Kidney (tissue), 14 donors: ENCODE measurements around the gene KMT2D. TPM values are rescaled to one million over a fixed set of nuclear protein-coding genes. Genes with fewer than 3 reads are reported as not detected.

Source experiments
- DNase-seq, 5 donors: peaks; one replicate each; pipeline ENCODE4 v3.0.0-alpha.2; 2013 to 2020
- FAIRE-seq: peaks from 2 replicates; lab custom pipeline; 2012; peaks lifted over from hg19 to GRCh38; lab: Jason Lieb, UNC
- H3K27ac ChIP-seq, 2 donors: one replicate each; pipeline ENCODE4 v1.7.0; 2013; ENCODE audit warnings: low read depth in 2 of 2, low read length in 2 of 2, inconsistent platforms in 1 of 2
- H3K27me3 ChIP-seq: one replicate; pipeline ENCODE4 v1.7.1; 2013; ENCODE audit warnings: low read length, inconsistent platforms; ENCODE audit not compliant: control insufficient read depth, insufficient read depth
- H3K36me3 ChIP-seq, 3 donors: one replicate each; pipeline versions ENCODE4 v1.7.0 to v1.7.1; 2013; ENCODE audit warnings: low read length in 3 of 3, control low read depth in 1 of 3, inconsistent platforms in 1 of 3; ENCODE audit not compliant: insufficient read depth in 3 of 3, control insufficient read depth in 2 of 3
- H3K4me1 ChIP-seq, 3 donors: one replicate each; pipeline versions ENCODE4 v1.7.0 to v1.7.1; 2013; ENCODE audit warnings: low read length in 3 of 3, inconsistent platforms in 1 of 3, low read depth in 1 of 3; ENCODE audit not compliant: control insufficient read depth in 2 of 3, insufficient read depth in 2 of 3
- H3K4me3 ChIP-seq, 3 donors: one replicate each; pipeline versions ENCODE4 v1.7.0 to v1.8.1; 2013; ENCODE audit warnings: low read length in 3 of 3, control low read depth in 1 of 3, inconsistent platforms in 1 of 3
- H3K9ac ChIP-seq, 3 donors: one replicate each; pipeline versions ENCODE4 v1.7.0 to v1.7.1; 2013; ENCODE audit warnings: low read length in 3 of 3, control low read depth in 1 of 3, inconsistent platforms in 1 of 3
- H3K9me3 ChIP-seq, 3 donors: one replicate each; pipeline versions ENCODE4 v1.7.0 to v1.7.1; 2013; ENCODE audit warnings: low read length in 3 of 3, control low read depth in 1 of 3, inconsistent platforms in 1 of 3; ENCODE audit not compliant: control insufficient read depth in 2 of 3, insufficient read depth in 1 of 3
- intact Hi-C: fragments of 100-400 bp; cut with DNase I; formaldehyde crosslinking; loops from one replicate; pipeline ENCODE4 v1.11.1; 2022
- polyA plus RNA-seq: library from polyadenylated mRNA; stranded (reverse); fragments of 350-450 nt; fragmentation: Illumina TruSeq; extraction: RNeasy Lipid Tissue Mini Kit (QIAGEN cat#74804); gene quantifications from one replicate; pipeline ENCODE4 v1.2.3, GENCODE V29; 2014; ENCODE audit warnings: low read depth, low replicate concordance; ENCODE audit not compliant: insufficient read depth
- total RNA-seq: library from RNA; stranded (reverse); fragmentation: NEBNext Ultra II Directional; extraction: Animal tissue kit (Norgen Biotek cat#: 25700); gene quantifications from one replicate; pipeline ENCODE4 v1.2.1, GENCODE V29; 2021
- TF ChIP-seq, protein P1 (sequence below): IDR thresholded peaks from 3 replicates; pipeline ENCODE4 v1.5.1; 2012; ENCODE audit warnings: mild to moderate bottlenecking, moderate library complexity, borderline replicate concordance; ENCODE audit not compliant: insufficient read depth; ENCODE audit errors: extremely low read depth
- donor health status: control.
- donor health status: control.
- donor health status: control.
- donor health status: control.
- donor health status: control.
- donor health status: DM: yes; HTN: yes; CAD: no.
- donor health status: Normal renal cell carcinoma (clear cell type).

The KMT2D gene
- total and polyA plus RNA-seq, 2 donors from 2014 or later: 5.0 to 89.9 TPM

DNA sequence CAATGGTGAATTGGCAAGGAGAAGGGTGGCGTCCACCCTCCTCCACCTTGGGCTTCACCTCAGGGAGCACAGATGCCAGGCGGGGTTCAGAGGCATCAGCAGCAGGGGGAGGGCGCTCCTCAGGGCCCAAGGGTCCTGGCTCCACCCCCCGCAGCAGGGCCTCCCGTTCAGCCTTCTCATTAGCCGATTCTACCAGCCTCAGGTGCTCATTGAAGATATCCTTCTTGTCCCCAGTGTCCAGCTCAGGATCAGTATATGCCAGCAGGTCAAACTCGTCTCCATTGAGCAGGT is 22.7 kb downstream of the KMT2D start:
- DNase-seq (peak in 1 of 5 donors; percentile 57), FAIRE-seq (no peak)
- TF ChIP-seq, protein P1, sequence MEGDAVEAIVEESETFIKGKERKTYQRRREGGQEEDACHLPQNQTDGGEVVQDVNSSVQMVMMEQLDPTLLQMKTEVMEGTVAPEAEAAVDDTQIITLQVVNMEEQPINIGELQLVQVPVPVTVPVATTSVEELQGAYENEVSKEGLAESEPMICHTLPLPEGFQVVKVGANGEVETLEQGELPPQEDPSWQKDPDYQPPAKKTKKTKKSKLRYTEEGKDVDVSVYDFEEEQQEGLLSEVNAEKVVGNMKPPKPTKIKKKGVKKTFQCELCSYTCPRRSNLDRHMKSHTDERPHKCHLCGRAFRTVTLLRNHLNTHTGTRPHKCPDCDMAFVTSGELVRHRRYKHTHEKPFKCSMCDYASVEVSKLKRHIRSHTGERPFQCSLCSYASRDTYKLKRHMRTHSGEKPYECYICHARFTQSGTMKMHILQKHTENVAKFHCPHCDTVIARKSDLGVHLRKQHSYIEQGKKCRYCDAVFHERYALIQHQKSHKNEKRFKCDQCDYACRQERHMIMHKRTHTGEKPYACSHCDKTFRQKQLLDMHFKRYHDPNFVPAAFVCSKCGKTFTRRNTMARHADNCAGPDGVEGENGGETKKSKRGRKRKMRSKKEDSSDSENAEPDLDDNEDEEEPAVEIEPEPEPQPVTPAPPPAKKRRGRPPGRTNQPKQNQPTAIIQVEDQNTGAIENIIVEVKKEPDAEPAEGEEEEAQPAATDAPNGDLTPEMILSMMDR: no peak
- intact Hi-C loops: no loop called here
- Histone ChIP-seq H3K4me3 (no peak overlapping the region), H3K9me3 (no peaks in the 10 kb centered on the region), H3K36me3 (peaks cover 3 to 58% (median 46%) of the 10 kb centered on the region in 3 donors), H3K27me3 (no peaks in the 10 kb centered on the region), H3K27ac (no peak overlapping the region), H3K9ac (no peak overlapping the region), H3K4me1 (no peaks in the 10 kb centered on the region)

DNA sequence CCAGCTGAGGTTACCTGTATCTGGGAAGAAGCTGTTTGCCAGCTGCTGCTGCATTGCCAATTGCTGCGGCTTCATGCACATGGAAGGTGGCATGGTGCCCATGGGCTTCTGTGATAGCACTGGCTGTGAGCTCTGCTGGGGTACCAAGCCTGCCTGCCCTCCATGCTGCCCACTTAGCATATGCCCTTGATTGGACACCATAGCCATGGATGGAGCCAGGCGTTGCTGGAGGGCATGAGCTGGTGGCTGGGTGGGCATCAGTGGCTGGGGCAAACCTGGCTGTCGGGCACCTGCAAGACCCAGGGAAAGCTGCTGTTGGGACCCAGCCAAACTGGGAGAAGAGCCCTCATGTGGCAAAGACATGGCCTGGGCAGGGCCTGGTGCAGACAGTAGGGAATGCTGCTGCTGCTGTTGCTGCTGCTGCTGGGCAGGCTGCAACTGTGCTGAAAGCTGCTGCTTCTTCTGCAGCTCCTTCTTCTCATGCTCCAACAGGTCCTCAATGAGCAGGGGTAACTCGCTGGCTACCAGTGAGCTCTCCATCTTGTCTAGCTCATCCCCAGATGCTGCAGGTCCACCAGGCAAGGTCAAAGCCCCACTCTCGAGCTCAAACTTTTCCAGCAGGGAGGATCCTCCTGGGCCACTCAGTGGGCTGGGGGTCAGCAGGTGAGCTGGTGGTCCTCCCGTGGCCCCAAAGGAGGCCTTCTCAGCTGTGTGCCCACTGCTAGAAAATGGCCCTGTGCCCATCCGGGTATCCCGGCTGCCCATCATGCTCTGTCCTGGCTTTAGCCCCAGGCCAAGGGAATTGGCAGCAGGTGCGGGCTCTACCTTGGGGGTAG is 23.3 kb downstream of the KMT2D start:
- FAIRE-seq (no peak), DNase-seq (peak in 1 of 5 donors; percentile 62)
- Histone ChIP-seq H3K27ac (no peak overlapping the region), H3K36me3 (peaks cover 0 to 53% (median 46%) of the 10 kb centered on the region in 3 donors), H3K9me3 (no peaks in the 10 kb centered on the region), H3K9ac (no peak overlapping the region), H3K27me3 (no peaks in the 10 kb centered on the region), H3K4me3 (no peak overlapping the region), H3K4me1 (no peaks in the 10 kb centered on the region)
- TF ChIP-seq, protein P1: no peak
- intact Hi-C loops: no loop called here

DNA sequence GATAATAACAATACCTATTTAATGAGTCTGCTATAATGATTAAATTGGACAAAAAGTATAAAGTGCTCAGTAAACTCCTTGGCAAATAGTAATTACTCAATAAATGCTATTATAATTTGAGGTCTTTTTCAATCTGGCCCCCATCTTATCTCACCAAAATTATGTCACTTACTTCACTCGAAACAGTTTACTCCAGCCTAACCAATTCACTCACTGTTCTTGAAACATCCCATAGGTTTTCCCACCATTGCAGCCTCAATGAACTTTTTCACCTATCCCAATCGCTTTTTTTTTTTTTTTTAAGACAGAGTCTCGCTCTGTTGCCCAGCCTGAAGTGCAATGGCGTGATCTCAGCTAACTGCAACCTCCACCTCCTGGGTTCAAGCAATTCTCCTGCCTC is 24.6 kb downstream of the KMT2D start:
- Histone ChIP-seq H3K9me3 (no peaks in the 10 kb centered on the region), H3K4me1 (no peaks in the 10 kb centered on the region), H3K9ac (no peak overlapping the region), H3K27ac (no peak overlapping the region), H3K36me3 (peaks cover 0 to 61% (median 43%) of the 10 kb centered on the region in 3 donors), H3K27me3 (no peaks in the 10 kb centered on the region), H3K4me3 (no peak overlapping the region)
- intact Hi-C loops: no loop called here
- DNase-seq (no peak), FAIRE-seq (no peak)
- TF ChIP-seq, protein P1: no peak
